Measurements from ENCODE around the gene MED13L. TPM values are rescaled to one million over a fixed set of nuclear protein-coding genes. Genes with fewer than 3 reads are reported as not detected.

MED13L gene
- total RNA-seq, 1 experiment from 2014 or later: 89.0 TPM

DNA sequence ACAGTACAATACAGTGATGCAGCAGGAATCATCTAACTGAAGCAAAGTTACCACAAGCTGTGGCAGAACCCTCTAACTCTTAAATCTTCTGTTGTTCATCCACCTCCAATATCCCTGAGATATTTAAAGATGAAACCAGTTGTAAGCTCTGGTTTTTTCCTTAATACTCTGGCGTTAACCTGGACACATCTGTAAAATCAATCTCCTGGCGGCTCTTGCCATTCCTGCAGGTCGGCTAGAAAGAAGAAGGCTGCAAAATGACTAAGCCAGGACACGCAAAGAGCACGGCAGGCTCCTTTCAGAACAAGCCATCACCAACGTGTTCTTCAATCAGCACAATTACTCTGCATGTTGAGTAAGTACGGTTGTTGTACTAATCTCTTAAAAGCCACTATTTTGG is 309.3 kb downstream of the MED13L start:
- TF ChIP-seq, protein P1, sequence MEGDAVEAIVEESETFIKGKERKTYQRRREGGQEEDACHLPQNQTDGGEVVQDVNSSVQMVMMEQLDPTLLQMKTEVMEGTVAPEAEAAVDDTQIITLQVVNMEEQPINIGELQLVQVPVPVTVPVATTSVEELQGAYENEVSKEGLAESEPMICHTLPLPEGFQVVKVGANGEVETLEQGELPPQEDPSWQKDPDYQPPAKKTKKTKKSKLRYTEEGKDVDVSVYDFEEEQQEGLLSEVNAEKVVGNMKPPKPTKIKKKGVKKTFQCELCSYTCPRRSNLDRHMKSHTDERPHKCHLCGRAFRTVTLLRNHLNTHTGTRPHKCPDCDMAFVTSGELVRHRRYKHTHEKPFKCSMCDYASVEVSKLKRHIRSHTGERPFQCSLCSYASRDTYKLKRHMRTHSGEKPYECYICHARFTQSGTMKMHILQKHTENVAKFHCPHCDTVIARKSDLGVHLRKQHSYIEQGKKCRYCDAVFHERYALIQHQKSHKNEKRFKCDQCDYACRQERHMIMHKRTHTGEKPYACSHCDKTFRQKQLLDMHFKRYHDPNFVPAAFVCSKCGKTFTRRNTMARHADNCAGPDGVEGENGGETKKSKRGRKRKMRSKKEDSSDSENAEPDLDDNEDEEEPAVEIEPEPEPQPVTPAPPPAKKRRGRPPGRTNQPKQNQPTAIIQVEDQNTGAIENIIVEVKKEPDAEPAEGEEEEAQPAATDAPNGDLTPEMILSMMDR (IDR thresholded peaks at IDR 0.05; ENCODE audit: unreplicated experiment): no peak
- Mint-ChIP-seq H3K4me3 (ENCODE audit: low read depth, unreplicated experiment) (no peak overlapping the region), H3K9me3 (ENCODE audit: low read depth, unreplicated experiment) (no peaks in the 10 kb centered on the region), H3K4me1 (ENCODE audit: low read depth, unreplicated experiment) (no peaks in the 10 kb centered on the region), H3K27me3 (ENCODE audit: unreplicated experiment) (no peaks in the 10 kb centered on the region), H3K27ac (ENCODE audit: unreplicated experiment) (no peak overlapping the region), H3K36me3 (ENCODE audit: insufficient read depth, unreplicated experiment) (no peaks in the 10 kb centered on the region)
- no peak for DNase-seq
- BruUV-seq (replicated peaks): no TSS peak
- CTCF ChIA-PET: no interaction called here
- intact Hi-C loops (cut with micrococcal nuclease; ENCODE audit: unreplicated experiment): no loop called here

DNA sequence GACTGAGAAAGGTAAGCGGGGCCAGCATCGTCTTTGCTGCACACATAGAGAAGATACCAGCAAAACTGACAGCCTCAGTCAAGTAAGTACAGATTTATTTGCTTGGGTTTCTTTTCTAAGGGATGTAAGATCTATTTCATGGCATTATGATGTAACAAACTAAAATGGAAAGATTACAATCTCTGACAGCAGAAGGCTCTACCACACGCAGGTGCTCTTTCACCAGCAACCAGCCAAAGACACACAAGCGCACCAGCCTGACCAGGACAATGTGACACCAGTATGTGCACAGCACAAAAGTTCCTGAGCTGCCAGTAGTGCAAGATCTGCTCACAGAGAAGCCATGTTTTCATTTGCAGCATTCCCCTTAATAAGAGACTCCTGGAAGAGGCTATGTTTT is 311.1 kb downstream of the MED13L start:
- CTCF ChIA-PET: no interaction called here
- TF ChIP-seq, protein P1 (IDR thresholded peaks at IDR 0.05; ENCODE audit: unreplicated experiment): no peak
- intact Hi-C loops (cut with micrococcal nuclease; ENCODE audit: unreplicated experiment): no loop called here
- Mint-ChIP-seq H3K9me3 (ENCODE audit: low read depth, unreplicated experiment) (no peaks in the 10 kb centered on the region), H3K4me1 (ENCODE audit: low read depth, unreplicated experiment) (no peaks in the 10 kb centered on the region), H3K27ac (ENCODE audit: unreplicated experiment) (no peak overlapping the region), H3K27me3 (ENCODE audit: unreplicated experiment) (no peaks in the 10 kb centered on the region), H3K4me3 (ENCODE audit: low read depth, unreplicated experiment) (no peak overlapping the region), H3K36me3 (ENCODE audit: insufficient read depth, unreplicated experiment) (no peaks in the 10 kb centered on the region)
- BruUV-seq (replicated peaks): no TSS peak
- no peak for DNase-seq

DNA sequence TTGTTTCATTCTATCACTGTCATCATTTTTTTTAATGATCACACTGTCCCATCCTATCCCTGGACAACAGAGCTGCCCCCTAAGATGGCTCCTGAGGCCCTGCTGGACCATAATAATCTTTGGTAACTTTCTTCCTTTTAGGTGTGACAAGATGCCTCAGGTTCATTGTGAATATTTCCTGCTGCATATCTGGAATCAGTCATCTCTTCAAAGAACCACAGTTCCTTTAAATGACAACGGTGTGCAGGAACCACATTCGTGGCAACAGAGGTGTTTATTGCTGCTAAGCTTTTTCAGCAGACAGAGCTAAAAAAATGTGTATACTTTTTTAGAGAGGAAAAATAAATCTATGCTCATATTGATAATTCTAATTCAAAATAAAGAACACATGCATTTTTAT is 312.9 kb downstream of the MED13L start:
- CTCF ChIA-PET: no interaction called here
- no TSS peak for BruUV-seq (replicated peaks)
- Mint-ChIP-seq H3K9me3 (ENCODE audit: low read depth, unreplicated experiment) (no peaks in the 10 kb centered on the region), H3K27me3 (ENCODE audit: unreplicated experiment) (no peaks in the 10 kb centered on the region), H3K4me1 (ENCODE audit: low read depth, unreplicated experiment) (no peaks in the 10 kb centered on the region), H3K4me3 (ENCODE audit: low read depth, unreplicated experiment) (no peak overlapping the region), H3K36me3 (ENCODE audit: insufficient read depth, unreplicated experiment) (peaks cover 6% of the 10 kb centered on the region), H3K27ac (ENCODE audit: unreplicated experiment) (no peak overlapping the region)
- intact Hi-C loops (cut with micrococcal nuclease; ENCODE audit: unreplicated experiment): no loop called here
- TF ChIP-seq, protein P1 (IDR thresholded peaks at IDR 0.05; ENCODE audit: unreplicated experiment): no peak
- no peak for DNase-seq

DNA sequence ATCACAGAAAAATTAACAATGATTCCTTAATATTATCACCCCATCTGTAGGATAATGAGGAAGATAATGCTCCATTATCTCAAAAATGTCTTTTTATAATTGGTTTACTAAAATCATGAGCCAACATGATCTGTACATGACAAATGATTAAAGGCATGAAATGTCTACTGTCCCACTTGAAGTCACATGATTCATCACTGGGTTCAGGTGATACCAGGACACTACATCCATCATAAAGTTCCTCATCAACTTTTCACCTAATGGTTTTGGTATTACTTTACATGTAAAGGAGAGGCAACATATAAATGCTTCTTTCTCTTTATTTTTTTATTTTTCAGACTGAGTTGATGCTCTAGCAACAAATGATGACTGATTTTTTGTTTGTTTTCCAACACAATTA is 313.3 kb downstream of the MED13L start:
- no peak for DNase-seq
- Mint-ChIP-seq H3K9me3 (ENCODE audit: low read depth, unreplicated experiment) (no peaks in the 10 kb centered on the region), H3K36me3 (ENCODE audit: insufficient read depth, unreplicated experiment) (peaks cover 6% of the 10 kb centered on the region), H3K4me3 (ENCODE audit: low read depth, unreplicated experiment) (no peak overlapping the region), H3K27me3 (ENCODE audit: unreplicated experiment) (no peaks in the 10 kb centered on the region), H3K27ac (ENCODE audit: unreplicated experiment) (no peak overlapping the region), H3K4me1 (ENCODE audit: low read depth, unreplicated experiment) (no peaks in the 10 kb centered on the region)
- TF ChIP-seq, protein P1 (IDR thresholded peaks at IDR 0.05; ENCODE audit: unreplicated experiment): no peak
- no TSS peak for BruUV-seq (replicated peaks)
- intact Hi-C loops (cut with micrococcal nuclease; ENCODE audit: unreplicated experiment): no loop called here
- CTCF ChIA-PET: no interaction called here

DNA sequence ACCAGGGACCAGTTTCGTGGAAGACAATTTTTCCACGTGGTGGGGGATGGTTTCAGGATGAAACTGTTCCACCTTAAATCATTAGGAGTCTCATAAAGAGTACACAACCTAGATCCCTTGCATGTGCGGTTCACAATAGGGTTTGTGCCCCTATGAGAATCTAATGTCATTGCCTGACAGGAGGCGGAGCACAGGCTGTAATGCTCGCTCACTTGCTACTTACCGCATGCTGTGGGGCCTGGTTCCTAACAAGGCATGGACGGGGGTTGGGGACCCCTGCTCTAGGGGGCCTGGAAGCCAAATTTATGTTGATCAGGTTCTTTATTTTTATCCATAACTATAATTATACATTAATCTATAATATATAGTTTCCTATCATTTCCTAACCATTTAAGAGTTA is 315.3 kb downstream of the MED13L start:
- H3K9me3 Mint-ChIP-seq (ENCODE audit: low read depth, unreplicated experiment): no peaks in the 10 kb centered on the region
- CTCF ChIA-PET: no interaction called here
- peaks cover 6% of the 10 kb centered on the region for H3K36me3 Mint-ChIP-seq (ENCODE audit: insufficient read depth, unreplicated experiment)
- DNase-seq: no peak
- no peak overlapping the region for H3K27ac Mint-ChIP-seq (ENCODE audit: unreplicated experiment)
- no TSS peak for BruUV-seq (replicated peaks)
- no peaks in the 10 kb centered on the region for H3K27me3 Mint-ChIP-seq (ENCODE audit: unreplicated experiment)
- intact Hi-C loops (cut with micrococcal nuclease; ENCODE audit: unreplicated experiment): no loop called here
- H3K4me3 Mint-ChIP-seq (ENCODE audit: low read depth, unreplicated experiment): no peak overlapping the region
- H3K4me1 Mint-ChIP-seq (ENCODE audit: low read depth, unreplicated experiment): no peaks in the 10 kb centered on the region
- TF ChIP-seq, protein P1 (IDR thresholded peaks at IDR 0.05; ENCODE audit: unreplicated experiment): no peak
